ENCODE data around the gene PRKCZ.
A peak's percentile ranks its signal among the peaks of the same experiment; 100 is the strongest.

GRCh38 chr1:2231532-2232254 is 181.5 kb downstream of the PRKCZ start:
- TF ChIP-seq CTCF (IDR thresholded peaks at IDR 0.05): no peak
- peak in 1 of 2 donors; percentile 35 for TF ChIP-seq POLR2A (IDR thresholded peaks at IDR 0.05)
- peak; percentile 70 to 79 for TF ChIP-seq POLR2AphosphoS5 (IDR thresholded peaks at IDR 0.05; ENCODE audit: insufficient read depth in 1 of 2, low read depth in 1 of 2)

Data from vagina (tissue), 2 donors.